Liver (tissue), 9 donors: ENCODE data around the gene SELENOS. TPM values are rescaled to one million over a fixed set of nuclear protein-coding genes. Genes with fewer than 3 reads are reported as not detected.
A peak's percentile ranks its signal among the peaks of the same experiment; 100 is the strongest.

Experiments
- DNase-seq: peaks from one replicate; pipeline ENCODE4 v3.0.0-alpha.2; 2017; ENCODE audit warnings: low spot score
- H3K27ac ChIP-seq, 2 donors: one replicate each; pipeline ENCODE4 v1.7.0; 2013; ENCODE audit warnings: inconsistent platforms in 2 of 2, low read length in 2 of 2, control low read depth in 1 of 2, low read depth in 1 of 2, mild to moderate bottlenecking in 1 of 2
- H3K27me3 ChIP-seq, 4 donors: one replicate each; pipeline versions ENCODE4 v1.6.1 to v1.7.0; 2013; ENCODE audit warnings: low read length in 3 of 4, inconsistent platforms in 1 of 4, mild to moderate bottlenecking in 1 of 4, moderate library complexity in 1 of 4; ENCODE audit not compliant: control insufficient read depth in 4 of 4, insufficient read depth in 4 of 4
- H3K36me3 ChIP-seq, 4 donors: one replicate each; pipeline versions ENCODE4 v1.6.1 to v1.7.0; 2013; ENCODE audit warnings: low read length in 3 of 4, mild to moderate bottlenecking in 3 of 4, low read depth in 1 of 4, moderate library complexity in 1 of 4; ENCODE audit not compliant: control insufficient read depth in 4 of 4, insufficient read depth in 3 of 4
- H3K4me1 ChIP-seq, 4 donors: one replicate each; pipeline versions ENCODE4 v1.6.1 to v1.7.0; 2013; ENCODE audit warnings: low read length in 3 of 4, mild to moderate bottlenecking in 3 of 4, moderate library complexity in 1 of 4; ENCODE audit not compliant: control insufficient read depth in 4 of 4, insufficient read depth in 4 of 4
- H3K4me3 ChIP-seq, 3 donors: one replicate each; pipeline versions ENCODE4 v1.6.1 to v1.7.0; 2013; ENCODE audit warnings: low read length in 3 of 3, control low read depth in 1 of 3, low read depth in 1 of 3, mild to moderate bottlenecking in 1 of 3
- H3K9ac ChIP-seq, 2 donors: one replicate each; pipeline ENCODE4 v1.7.0; 2013; ENCODE audit warnings: low read length in 2 of 2, mild to moderate bottlenecking in 2 of 2, moderate library complexity in 2 of 2, control low read depth in 1 of 2, low read depth in 1 of 2
- H3K9me3 ChIP-seq, 4 donors: one replicate each; pipeline versions ENCODE4 v1.6.1 to v1.7.0; 2013; ENCODE audit warnings: low read length in 3 of 4; ENCODE audit not compliant: control insufficient read depth in 4 of 4
- CTCF ChIP-seq: fragments of 150-350 bp; IDR thresholded peaks from 2 replicates; pipeline ENCODE4 v1.5.1; 2017; ENCODE audit warnings: improper control_type of control experiment, low read depth, low read length; ENCODE audit not compliant: missing input control
- GABPA ChIP-seq, 2 donors: IDR thresholded peaks in 1 of 2; conservative IDR thresholded peaks in 1 of 2; 2 replicates each; pipeline ENCODE4 v1.6.1; 2016; ENCODE audit warnings: antibody characterized with exemption in 2 of 2, mild to moderate bottlenecking in 1 of 2, moderate library complexity in 1 of 2
- HNF4G ChIP-seq: IDR thresholded peaks from 2 replicates; pipeline ENCODE4 v1.6.1; 2016; ENCODE audit warnings: antibody characterized with exemption
- RXRA ChIP-seq, 2 donors: IDR thresholded peaks; 2 replicates each; pipeline ENCODE4 v1.6.1; 2017 to 2018; ENCODE audit warnings: antibody characterized with exemption in 2 of 2, mild to moderate bottlenecking in 1 of 2
- YY1 ChIP-seq: IDR thresholded peaks from 2 replicates; pipeline ENCODE4 v1.6.1; 2016; ENCODE audit warnings: antibody characterized with exemption, mild to moderate bottlenecking
- WGBS: extraction: QIAGEN DNeasy Blood & Tissue Kit; methylation state at CpG from one replicate; pipeline ENCODE4 v1.1.7; 2013; 5-methylcytosine and 5-hydroxymethylcytosine counted together
- polyA plus RNA-seq, 2 donors: library from polyadenylated mRNA; stranded (reverse) in 1 of 2; unstranded in 1 of 2; fragments of 200-250 nt in 1 of 2; fragments of >200 nt in 1 of 2; fragmentation: Nextera tagmentation in 1 of 2; extraction: Ambion mirVana in 1 of 2; gene quantifications; one replicate each; pipeline versions ENCODE4 v1.2.1 to v1.2.3, GENCODE V29; 2013 to 2015
- total RNA-seq, 2 donors: library from RNA; depleted of rRNA; stranded (reverse); fragments of >200 nt; gene quantifications; one replicate each; pipeline ENCODE4 v1.2.3, GENCODE V29; 2014
- TF ChIP-seq, protein P1 (sequence below): IDR thresholded peaks from 2 replicates; pipeline ENCODE4 v1.6.1; 2016; ENCODE audit warnings: antibody characterized with exemption, mild to moderate bottlenecking
- TF ChIP-seq, protein P2 (sequence below): IDR thresholded peaks from 2 replicates; pipeline ENCODE4 v1.6.1; 2016; ENCODE audit warnings: antibody characterized with exemption
- TF ChIP-seq, protein P3 (sequence below): IDR thresholded peaks from 2 replicates; pipeline ENCODE4 v1.6.1; 2016; ENCODE audit warnings: antibody characterized with exemption
- donor health status: healthy.
- donor health status: healthy.
- donor health status: healthy.
- donor health status: healthy.
- donor health status: healthy.

Gene SELENOS
- total and polyA plus RNA-seq, 4 donors: 25.8 to 71.1 (median 65.8) TPM

GRCh38 chr15:101242160-101242998 is 34.9 kb downstream of the SELENOS start (continued):
- TF ChIP-seq, protein P1, sequence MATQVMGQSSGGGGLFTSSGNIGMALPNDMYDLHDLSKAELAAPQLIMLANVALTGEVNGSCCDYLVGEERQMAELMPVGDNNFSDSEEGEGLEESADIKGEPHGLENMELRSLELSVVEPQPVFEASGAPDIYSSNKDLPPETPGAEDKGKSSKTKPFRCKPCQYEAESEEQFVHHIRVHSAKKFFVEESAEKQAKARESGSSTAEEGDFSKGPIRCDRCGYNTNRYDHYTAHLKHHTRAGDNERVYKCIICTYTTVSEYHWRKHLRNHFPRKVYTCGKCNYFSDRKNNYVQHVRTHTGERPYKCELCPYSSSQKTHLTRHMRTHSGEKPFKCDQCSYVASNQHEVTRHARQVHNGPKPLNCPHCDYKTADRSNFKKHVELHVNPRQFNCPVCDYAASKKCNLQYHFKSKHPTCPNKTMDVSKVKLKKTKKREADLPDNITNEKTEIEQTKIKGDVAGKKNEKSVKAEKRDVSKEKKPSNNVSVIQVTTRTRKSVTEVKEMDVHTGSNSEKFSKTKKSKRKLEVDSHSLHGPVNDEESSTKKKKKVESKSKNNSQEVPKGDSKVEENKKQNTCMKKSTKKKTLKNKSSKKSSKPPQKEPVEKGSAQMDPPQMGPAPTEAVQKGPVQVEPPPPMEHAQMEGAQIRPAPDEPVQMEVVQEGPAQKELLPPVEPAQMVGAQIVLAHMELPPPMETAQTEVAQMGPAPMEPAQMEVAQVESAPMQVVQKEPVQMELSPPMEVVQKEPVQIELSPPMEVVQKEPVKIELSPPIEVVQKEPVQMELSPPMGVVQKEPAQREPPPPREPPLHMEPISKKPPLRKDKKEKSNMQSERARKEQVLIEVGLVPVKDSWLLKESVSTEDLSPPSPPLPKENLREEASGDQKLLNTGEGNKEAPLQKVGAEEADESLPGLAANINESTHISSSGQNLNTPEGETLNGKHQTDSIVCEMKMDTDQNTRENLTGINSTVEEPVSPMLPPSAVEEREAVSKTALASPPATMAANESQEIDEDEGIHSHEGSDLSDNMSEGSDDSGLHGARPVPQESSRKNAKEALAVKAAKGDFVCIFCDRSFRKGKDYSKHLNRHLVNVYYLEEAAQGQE: no peak
- TF ChIP-seq, protein P2, sequence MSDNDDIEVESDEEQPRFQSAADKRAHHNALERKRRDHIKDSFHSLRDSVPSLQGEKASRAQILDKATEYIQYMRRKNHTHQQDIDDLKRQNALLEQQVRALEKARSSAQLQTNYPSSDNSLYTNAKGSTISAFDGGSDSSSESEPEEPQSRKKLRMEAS: no peak

GRCh38 chr15:101240358-101240757 is 36.9 kb downstream of the SELENOS start:
- Histone ChIP-seq H3K9ac (no peak overlapping the region), H3K36me3 (no peaks in the 10 kb centered on the region), H3K4me3 (no peak overlapping the region), H3K27ac (no peak overlapping the region), H3K9me3 (no peaks in the 10 kb centered on the region), H3K4me1 (peaks cover 0 to 10% (median 2%) of the 10 kb centered on the region in 4 donors), H3K27me3 (no peaks in the 10 kb centered on the region)
- no peak for DNase-seq
- WGBS: 59% methylated on average over 5 of the region's 5 CpGs
- peak in 1 of 2 donors; percentile 49 for TF ChIP-seq RXRA (IDR thresholded peaks at IDR 0.05)
- no peak for TF ChIP-seq HNF4G

DNA sequence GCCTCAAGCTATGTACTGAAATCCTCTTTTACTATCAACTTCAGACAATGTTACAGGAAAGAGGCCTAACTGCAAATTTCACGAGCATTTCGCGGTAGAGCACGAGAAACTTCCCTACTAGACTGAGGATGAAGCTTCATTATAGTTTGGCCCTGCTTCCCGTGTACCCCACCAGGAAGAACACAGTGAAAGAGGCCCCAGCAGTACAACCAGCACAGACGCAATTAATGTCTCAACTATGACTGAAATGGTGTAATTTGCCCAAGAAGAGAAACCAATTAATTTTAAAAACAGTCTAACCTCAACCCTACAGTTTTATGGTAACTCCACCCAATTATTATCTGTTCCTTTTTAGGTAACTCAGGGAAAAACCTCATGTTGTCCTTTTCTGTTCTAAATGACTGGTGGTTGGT is 37.6 kb downstream of the SELENOS start:
- no peak for DNase-seq
- H3K9me3 ChIP-seq: no peaks in the 10 kb centered on the region
- H3K4me1 ChIP-seq: peaks cover 0 to 6% (median 2%) of the 10 kb centered on the region in 4 donors
- no peak overlapping the region for H3K4me3 ChIP-seq
- peak overlapping the region; percentile 37 for H3K27ac ChIP-seq
- 62% methylated on average over 6 of the region's 6 CpGs for WGBS
- no peak for TF ChIP-seq GABPA (IDR thresholded peaks at IDR 0.05 in 1 of 2, conservative IDR thresholded peaks at IDR 0.05 in 1 of 2)
- TF ChIP-seq CTCF: no peak
- TF ChIP-seq RXRA (IDR thresholded peaks at IDR 0.05): no peak
- TF ChIP-seq, protein P3, sequence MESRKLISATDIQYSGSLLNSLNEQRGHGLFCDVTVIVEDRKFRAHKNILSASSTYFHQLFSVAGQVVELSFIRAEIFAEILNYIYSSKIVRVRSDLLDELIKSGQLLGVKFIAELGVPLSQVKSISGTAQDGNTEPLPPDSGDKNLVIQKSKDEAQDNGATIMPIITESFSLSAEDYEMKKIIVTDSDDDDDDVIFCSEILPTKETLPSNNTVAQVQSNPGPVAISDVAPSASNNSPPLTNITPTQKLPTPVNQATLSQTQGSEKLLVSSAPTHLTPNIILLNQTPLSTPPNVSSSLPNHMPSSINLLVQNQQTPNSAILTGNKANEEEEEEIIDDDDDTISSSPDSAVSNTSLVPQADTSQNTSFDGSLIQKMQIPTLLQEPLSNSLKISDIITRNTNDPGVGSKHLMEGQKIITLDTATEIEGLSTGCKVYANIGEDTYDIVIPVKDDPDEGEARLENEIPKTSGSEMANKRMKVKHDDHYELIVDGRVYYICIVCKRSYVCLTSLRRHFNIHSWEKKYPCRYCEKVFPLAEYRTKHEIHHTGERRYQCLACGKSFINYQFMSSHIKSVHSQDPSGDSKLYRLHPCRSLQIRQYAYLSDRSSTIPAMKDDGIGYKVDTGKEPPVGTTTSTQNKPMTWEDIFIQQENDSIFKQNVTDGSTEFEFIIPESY: no peak
- TF ChIP-seq YY1: no peak
- no peaks in the 10 kb centered on the region for H3K36me3 ChIP-seq
- no peak overlapping the region for H3K9ac ChIP-seq
- H3K27me3 ChIP-seq: no peaks in the 10 kb centered on the region
